ENCODE data around the gene PPP5C. TPM values are rescaled to one million over a fixed set of nuclear protein-coding genes. Genes with fewer than 3 reads are reported as not detected.

Gene PPP5C
- total and polyA plus RNA-seq, 2 of the 8 experiments (the other 6 are each of a cell fraction or from before 2014, with no cell fraction given): 112 to 156 TPM

DNA sequence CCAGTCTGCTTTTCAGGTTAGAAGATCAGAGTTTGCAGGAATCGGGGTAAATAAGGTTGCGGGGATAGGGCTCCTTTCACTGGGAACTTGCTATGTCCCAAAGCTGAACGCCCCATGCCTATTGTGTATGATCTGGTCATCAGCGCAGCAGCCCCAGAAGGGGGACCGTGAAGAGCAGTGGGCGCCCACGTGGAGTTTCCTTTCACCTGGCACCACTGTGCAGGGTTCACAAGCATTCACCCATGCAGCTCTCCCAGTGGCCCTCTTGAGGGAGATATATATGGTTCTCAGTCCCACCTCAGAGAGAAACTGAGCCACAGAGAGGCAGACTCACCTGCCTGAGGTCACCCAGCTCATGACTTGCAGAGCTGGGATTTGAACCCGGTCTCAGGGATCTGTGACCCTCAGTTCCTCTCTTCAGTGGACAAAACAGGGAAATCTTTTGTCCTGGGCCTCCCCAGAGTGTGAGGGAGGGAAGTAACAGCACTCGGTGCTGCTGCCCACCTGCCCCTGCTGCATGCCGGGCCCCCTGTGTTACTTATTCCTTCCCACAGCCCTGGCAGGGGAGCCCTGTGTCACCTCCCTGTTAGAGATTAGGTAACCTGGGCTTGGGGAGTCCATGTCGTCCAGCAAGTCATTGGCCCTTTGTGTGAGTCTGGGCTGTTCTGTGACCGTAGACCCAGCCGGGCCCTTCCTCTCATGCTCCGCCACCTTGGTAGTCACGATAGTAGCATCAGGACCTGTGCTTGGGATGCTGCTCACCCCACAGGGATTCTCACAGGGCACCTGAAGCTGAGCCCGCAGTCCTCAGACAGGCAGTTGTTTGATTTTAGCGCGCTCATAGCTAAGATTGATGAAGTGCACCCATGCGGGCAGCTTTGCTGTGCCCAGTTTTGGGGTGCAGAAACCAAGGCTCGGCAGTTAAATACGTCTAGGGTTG lies 27.9 kb downstream of the PPP5C start:
- H3K9ac ChIP-seq (replicated peaks in 1 of 4; ENCODE audit: extremely low read depth in 1 of 4, low read depth in 3 of 4, low read length in 3 of 4): peak overlapping the region in 1 of 4 experiments; percentile 57; a peak in 1 of 7 replicates
- no peak for FAIRE-seq
- H3K27me3 ChIP-seq (replicated peaks in 1 of 4; ENCODE audit: control insufficient read depth in 3 of 4, extremely low read depth in 1 of 4, insufficient read depth in 3 of 4, low read length in 3 of 4): no peaks in the 10 kb centered on the region
- TF ChIP-seq BACH1 (IDR thresholded peaks at IDR 0.05; ENCODE audit: low read length) (no peak), TCF12 (IDR thresholded peaks at IDR 0.05; ENCODE audit: low read depth, low read length) (no peak), YY1 (IDR thresholded peaks at IDR 0.05; ENCODE audit: low read depth, low read length) (no peak), EP300 (IDR thresholded peaks at IDR 0.05; ENCODE audit: borderline replicate concordance in 1 of 2, low read depth in 2 of 2, low read length in 2 of 2) (no peak), NRF1 (IDR thresholded peaks at IDR 0.05; ENCODE audit: low read depth, low read length) (no peak), RBBP5 (IDR thresholded peaks at IDR 0.05; ENCODE audit: borderline replicate concordance, low read depth, low read length) (no peak), CBX5 (IDR thresholded peaks at IDR 0.05; ENCODE audit: low read depth, low read length) (no peak)
- TF ChIP-seq, protein P1, sequence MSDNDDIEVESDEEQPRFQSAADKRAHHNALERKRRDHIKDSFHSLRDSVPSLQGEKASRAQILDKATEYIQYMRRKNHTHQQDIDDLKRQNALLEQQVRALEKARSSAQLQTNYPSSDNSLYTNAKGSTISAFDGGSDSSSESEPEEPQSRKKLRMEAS (IDR thresholded peaks at IDR 0.05): no peak
- TF ChIP-seq, protein P2, sequence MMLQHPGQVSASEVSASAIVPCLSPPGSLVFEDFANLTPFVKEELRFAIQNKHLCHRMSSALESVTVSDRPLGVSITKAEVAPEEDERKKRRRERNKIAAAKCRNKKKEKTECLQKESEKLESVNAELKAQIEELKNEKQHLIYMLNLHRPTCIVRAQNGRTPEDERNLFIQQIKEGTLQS (IDR thresholded peaks at IDR 0.05; ENCODE audit: insufficient read depth, low read depth, low read length): no peak

More for the DNA sequence above, 27.9 kb downstream of the PPP5C start:
- Histone ChIP-seq H2BK15ac (ENCODE audit: low read length) (no peak overlapping the region; the same call in 1 of the 2 replicates), H3K23me2 (ENCODE audit: low read depth, low read length) (no peaks in the 10 kb centered on the region), H2BK20ac (ENCODE audit: low read length) (no peak overlapping the region), H4K91ac (replicated peaks; ENCODE audit: insufficient read length, low read length) (peak overlapping the region; percentile 98), H3K79me2 (ENCODE audit: control insufficient read depth in 1 of 2, insufficient read depth in 2 of 2, low read length in 2 of 2) (peaks cover 0 to 35% of the 10 kb centered on the region in 2 experiments; a peak in 2 of 4 replicates), H4K8ac (ENCODE audit: extremely low read depth, insufficient read depth, low read length) (peak overlapping the region; percentile 8; the same call in 1 of the 2 replicates), H3K4me2 (ENCODE audit: insufficient read depth in 1 of 2, low read depth in 2 of 2, low read length in 2 of 2) (peak overlapping the region; percentile 59 to 73), H4K5ac (ENCODE audit: insufficient read length, low read depth, low read length) (no peak overlapping the region), H3K56ac (replicated peaks; ENCODE audit: insufficient read length, low read depth, low read length) (no peak overlapping the region), H2BK12ac (ENCODE audit: low read depth, low read length) (0 out of 2 replicates have a peak overlapping the region, but pooled peaks have one; percentile 52), H3K4me1 (replicated peaks in 1 of 4; ENCODE audit: control insufficient read depth in 3 of 4, insufficient read depth in 4 of 4, low read length in 3 of 4) (peaks cover 14 to 30% (median 21%) of the 10 kb centered on the region in 4 experiments), H3K4me3 (ENCODE audit: extremely low read depth in 1 of 4, insufficient read depth in 2 of 4, low read depth in 3 of 4, low read length in 4 of 4) (no peak overlapping the region; a peak in 1 of 8 replicates), H3K27ac (ENCODE audit: low read depth, low read length) (peak overlapping the region; percentile 84), H2BK120ac (replicated peaks; ENCODE audit: low read depth, low read length) (peak overlapping the region; percentile 45), H2AFZ (ENCODE audit: low read length) (no peak overlapping the region), H2BK5ac (ENCODE audit: low read depth, low read length) (peak overlapping the region; percentile 98), H3K79me1 (ENCODE audit: low read depth, low read length) (peaks cover 5% of the 10 kb centered on the region; the same call in 1 of the 2 replicates), H3K23ac (ENCODE audit: insufficient read length) (no peak overlapping the region), H2AK5ac (ENCODE audit: low read depth, low read length) (no peak overlapping the region; the same call in 1 of the 2 replicates), H3K14ac (ENCODE audit: insufficient read length) (no peak overlapping the region), H3K18ac (ENCODE audit: extremely low read depth, low read length) (peak overlapping the region; percentile 29; the same call in 1 of the 2 replicates), H3K9me3 (ENCODE audit: insufficient read depth in 2 of 2, low read depth in 1 of 2, low read length in 1 of 2) (no peaks in the 10 kb centered on the region), H4K20me1 (replicated peaks in 1 of 2; ENCODE audit: control insufficient read depth in 1 of 2, insufficient read depth in 2 of 2, low read length in 2 of 2) (peaks cover 3 to 8% of the 10 kb centered on the region in 2 experiments), H3K4ac (replicated peaks; ENCODE audit: insufficient read length, low read depth, low read length) (peak overlapping the region; percentile 13), H3K36me3 (ENCODE audit: control insufficient read depth in 2 of 4, insufficient read depth in 4 of 4, low read length in 3 of 4) (peaks cover 9 to 33% (median 24%) of the 10 kb centered on the region in 4 experiments)
- ChIA-PET POLR2A (ENCODE audit: partially characterized antibody) (interaction anchor here (0.6 to 1.0 kb wide), 2 partner anchors 115 to 1898 kb away, joined by 3 read pairs; no protein-coding TSS in a partner anchor), CTCF (ENCODE audit: partially characterized antibody) (interaction anchor here (1.0 to 7.5 kb wide), 6 partner anchors 16 to 94 kb away, joined by 3 to 58 read pairs (median 8); partner anchors contain the start of gene PPP5C)
- 86% methylated on average over 21 of the region's 21 CpGs; no CpG with 5 or more reads in 1 of the 2 experiments for WGBS, 2 experiments (ENCODE audit: extremely low coverage in 1 of 2, insufficient coverage in 1 of 2, insufficient read length in 1 of 2, insufficient replicate concordance in 2 of 2, low coverage in 1 of 2, low lambda C conversion rate in 2 of 2, missing lambda C conversion rate in 1 of 2)
- DNase-seq (ENCODE audit: low read depth in 1 of 2, low spot score in 2 of 2): no peak

All from H1 (cell line).